HepG2 (cell line): ENCODE measurements around the gene DLG2. TPM values are rescaled to one million over a fixed set of nuclear protein-coding genes. Genes with fewer than 3 reads are reported as not detected.

ENCODE experiments used
- ATAC-seq: fragments of 200-7000 bp; cut with Tn5 transposase; 3 replicates; pipeline ENCODE4 v1.9.1; 2020; ENCODE audit warnings: mild to moderate bottlenecking, moderate library complexity
- BruUV-seq: library from RNA; stranded (reverse); fragments of 400-500 nt; replicated peaks from 2 replicates; lab custom pipeline; 2021; lab: Mats Ljungman, UMichigan
- CTCF ChIA-PET: fragments of 300-600 bp; formaldehyde crosslinking; extraction: SDS; loops from one replicate; lab custom pipeline; 2021; ENCODE audit warnings: low total read pairs, inconsistent platforms, low intra/inter-chr PET ratio; lab: Yijun Ruan, JAX
- POLR2A ChIA-PET: fragments of 350-600 bp; sonication (Branson Sonifier 250); formaldehyde crosslinking; loops from one replicate; lab custom pipeline; 2020; ENCODE audit warnings: antibody characterized with exemption, inconsistent platforms; lab: Yijun Ruan, JAX
- DNase-seq: peaks from one replicate; pipeline ENCODE4 v3.0.0-alpha.2; 2015; ENCODE audit warnings: low spot score
- FAIRE-seq: peaks from 3 replicates; lab custom pipeline; 2011; peaks lifted over from hg19 to GRCh38; lab: Jason Lieb, UNC
- H2AFZ ChIP-seq: one replicate; pipeline ENCODE4 v1.6.1; 2011; ENCODE audit warnings: low read length, inconsistent platforms
- H3K27ac ChIP-seq: fragments of 300-600 bp; 3 replicates; pipeline ENCODE4 v1.8.0; 2011; ENCODE audit warnings: mixed run types, mild to moderate bottlenecking, mixed read lengths, low read length, inconsistent platforms; ENCODE audit not compliant: insufficient read depth; ENCODE audit errors: extremely low read length
- H3K27me3 ChIP-seq, 2 experiments: fragments of 200-600 bp in 1 of 2; 2 replicates in 1 of 2; 3 replicates in 1 of 2; pipeline versions ENCODE4 v1.6.0 to v1.8.0; 2011; ENCODE audit warnings: low read length in 2 of 2, mild to moderate bottlenecking in 2 of 2, moderate library complexity in 2 of 2, inconsistent platforms in 1 of 2; ENCODE audit not compliant: insufficient read depth in 2 of 2, control insufficient read depth in 1 of 2
- H3K36me3 ChIP-seq, 2 experiments: fragments of 200-600 bp in 1 of 2; replicated peaks in 1 of 2; 2 replicates in 1 of 2; 3 replicates in 1 of 2; pipeline versions ENCODE4 v1.5.1 to v1.8.0; 2011; ENCODE audit warnings: low read length in 2 of 2, inconsistent platforms in 1 of 2; ENCODE audit not compliant: insufficient read depth in 2 of 2, control insufficient read depth in 1 of 2
- H3K4me1 ChIP-seq: 2 replicates; pipeline ENCODE4 v1.5.1; 2012; ENCODE audit warnings: low read length, inconsistent platforms; ENCODE audit not compliant: insufficient read depth
- H3K4me2 ChIP-seq: 2 replicates; pipeline ENCODE4 v1.6.0; 2011; ENCODE audit warnings: low read depth, low read length, inconsistent platforms
- H3K4me3 ChIP-seq, 3 experiments: fragments of 200-600 bp in 1 of 3; sonication (generic), shearing (Covaris generic) in 1 of 3; replicated peaks in 1 of 3; 2 replicates each; pipeline ENCODE4 v1.5.1; 2011 to 2016; ENCODE audit warnings: low read length in 3 of 3, inconsistent platforms in 2 of 3, low read depth in 2 of 3, mild to moderate bottlenecking in 2 of 3, control low read depth in 1 of 3, mixed read lengths in 1 of 3; ENCODE audit not compliant: insufficient read depth in 1 of 3
- H3K79me2 ChIP-seq: one replicate; pipeline ENCODE4 v1.6.1; 2011; ENCODE audit warnings: low read length, inconsistent platforms; ENCODE audit not compliant: insufficient read depth
- H3K9ac ChIP-seq: 2 replicates; pipeline ENCODE4 v1.6.0; 2011; ENCODE audit warnings: mild to moderate bottlenecking, low read depth, low read length, inconsistent platforms; ENCODE audit not compliant: insufficient read depth
- H3K9me3 ChIP-seq: 2 replicates; pipeline ENCODE4 v1.5.1; 2012; ENCODE audit warnings: mild to moderate bottlenecking, low read length
- H4K20me1 ChIP-seq: 2 replicates; pipeline ENCODE4 v1.6.0; 2011; ENCODE audit warnings: inconsistent platforms, mild to moderate bottlenecking, low read length, moderate library complexity; ENCODE audit not compliant: insufficient read depth
- ELF1 ChIP-seq: sonication (generic); formaldehyde crosslinking; IDR thresholded peaks from 2 replicates; pipeline ENCODE4 v1.4.0; 2020; ENCODE audit warnings: missing genetic modification reagents
- GFI1 ChIP-seq: sonication (generic); formaldehyde crosslinking; IDR thresholded peaks from 2 replicates; pipeline ENCODE4 v1.5.0; 2020; ENCODE audit warnings: missing genetic modification reagents, mild to moderate bottlenecking, borderline replicate concordance
- HNF4A ChIP-seq: sonication (generic); formaldehyde crosslinking; IDR thresholded peaks from 2 replicates; pipeline ENCODE4 v1.4.0; 2020; ENCODE audit warnings: missing genetic modification reagents
- RFXANK ChIP-seq: IDR thresholded peaks from 2 replicates; pipeline ENCODE4 v1.6.1; 2016
- RORA ChIP-seq: sonication (generic); formaldehyde crosslinking; IDR thresholded peaks from 2 replicates; pipeline ENCODE4 v1.5.0; 2020; ENCODE audit warnings: mild to moderate bottlenecking, missing genetic modification reagents, moderate library complexity
- SMARCE1 ChIP-seq: fragments of 450-650 bp; IDR thresholded peaks from 2 replicates; pipeline ENCODE4 v1.6.1; 2017; ENCODE audit warnings: borderline replicate concordance
- SOX13 ChIP-seq, 3 experiments: fragments of 450-650 bp in 1 of 3; sonication (generic) in 1 of 3; formaldehyde crosslinking in 1 of 3; IDR thresholded peaks in 2 of 3; conservative IDR thresholded peaks in 1 of 3; 2 replicates each; pipeline versions ENCODE4 v1.5.0 to v1.6.1; 2016 to 2020; ENCODE audit warnings: antibody characterized with exemption in 1 of 3, mild to moderate bottlenecking in 1 of 3, missing compliant biosample characterization in 1 of 3, missing genetic modification reagents in 1 of 3, moderate library complexity in 1 of 3
- SRY ChIP-seq: sonication (generic); formaldehyde crosslinking; IDR thresholded peaks from 2 replicates; pipeline ENCODE4 v1.8.0; 2022; ENCODE audit warnings: mild to moderate bottlenecking, missing genetic modification reagents
- ZNF207 ChIP-seq: fragments of 450-650 bp; IDR thresholded peaks from 2 replicates; pipeline ENCODE4 v1.6.1; 2016; ENCODE audit warnings: antibody characterized with exemption, borderline replicate concordance
- ZNF274 ChIP-seq: sonication (generic); formaldehyde crosslinking; IDR thresholded peaks from 2 replicates; pipeline ENCODE4 v1.5.1; 2020; ENCODE audit warnings: mild to moderate bottlenecking, missing genetic modification reagents
- ZNF570 ChIP-seq: sonication (generic); formaldehyde crosslinking; IDR thresholded peaks from 2 replicates; pipeline ENCODE4 v1.4.0; 2020; ENCODE audit warnings: mild to moderate bottlenecking, missing genetic modification reagents, borderline replicate concordance
- ZNF703 ChIP-seq: sonication (generic); formaldehyde crosslinking; IDR thresholded peaks from 2 replicates; pipeline ENCODE4 v1.5.1; 2020; ENCODE audit warnings: missing genetic modification reagents, mild to moderate bottlenecking, moderate library complexity, borderline replicate concordance
- ZNF780A ChIP-seq: sonication (generic); formaldehyde crosslinking; IDR thresholded peaks from 2 replicates; pipeline ENCODE4 v1.8.0; 2022; ENCODE audit warnings: mild to moderate bottlenecking, missing genetic modification reagents, moderate library complexity
- WGBS: methylation state at CpG from one replicate; pipeline ENCODE4 v1.1.6; 2017; ENCODE audit warnings: low lambda C conversion rate; 5-methylcytosine and 5-hydroxymethylcytosine counted together
- in situ Hi-C: cut with HindIII; loops from 2 replicates; pipeline ENCODE4 v1.10.0; 2017; ENCODE audit warnings: low pct_unique_long_range_greater_than_20kb; ENCODE audit not compliant: extremely low pct_ligation_motif_present
- intact Hi-C: fragments of 100-400 bp; cut with micrococcal nuclease; formaldehyde crosslinking; loops from one replicate; pipeline ENCODE4 v1.10.0; 2022; ENCODE audit not compliant: unreplicated experiment
- polyA plus RNA-seq, 8 experiments: library from polyadenylated mRNA; depleted of rRNA in 3 of 8; stranded (reverse) in 7 of 8; unstranded in 1 of 8; fragments of >200 nt; fragmentation: Illumina TruSeq in 4 of 8; extraction: Trizol in 4 of 8; gene quantifications; 2 replicates each; pipeline versions ENCODE4 v1.2.1 to v1.2.3, GENCODE V29; 2011 to 2016; ENCODE audit warnings: low read depth in 4 of 8, missing spikeins in 1 of 8, mixed read lengths in 1 of 8; ENCODE audit not compliant: insufficient read depth in 1 of 8
- total RNA-seq, 5 experiments: library from RNA; depleted of rRNA; stranded (reverse); fragments of >200 nt; fragmentation: Illumina TruSeq; extraction: Trizol; gene quantifications; 2 replicates each; pipeline ENCODE4 v1.2.3, GENCODE V29; 2016; ENCODE audit warnings: low read depth in 1 of 5
- TF ChIP-seq, protein P1 (sequence below): sonication (generic); formaldehyde crosslinking; IDR thresholded peaks from 2 replicates; pipeline ENCODE4 v1.5.0; 2020; ENCODE audit warnings: missing genetic modification reagents
- TF ChIP-seq, protein P2 (sequence below): sonication (generic); formaldehyde crosslinking; IDR thresholded peaks from 2 replicates; pipeline ENCODE4 v1.4.0; 2020; ENCODE audit warnings: missing genetic modification reagents, mild to moderate bottlenecking, borderline replicate concordance
- TF ChIP-seq, protein P3 (sequence below): sonication (generic); formaldehyde crosslinking; IDR thresholded peaks from 2 replicates; pipeline ENCODE4 v1.4.0; 2020; ENCODE audit warnings: missing genetic modification reagents
- TF ChIP-seq, protein P4 (sequence below): sonication (generic); formaldehyde crosslinking; IDR thresholded peaks from 2 replicates; pipeline ENCODE4 v1.5.0; 2020; ENCODE audit warnings: mild to moderate bottlenecking, missing genetic modification reagents

Gene DLG2
- total and polyA plus RNA-seq, 2 of the 13 experiments (the other 11 are each of a cell fraction or from before 2014, with no cell fraction given), result 0.46 to 1.0 TPM

DNA sequence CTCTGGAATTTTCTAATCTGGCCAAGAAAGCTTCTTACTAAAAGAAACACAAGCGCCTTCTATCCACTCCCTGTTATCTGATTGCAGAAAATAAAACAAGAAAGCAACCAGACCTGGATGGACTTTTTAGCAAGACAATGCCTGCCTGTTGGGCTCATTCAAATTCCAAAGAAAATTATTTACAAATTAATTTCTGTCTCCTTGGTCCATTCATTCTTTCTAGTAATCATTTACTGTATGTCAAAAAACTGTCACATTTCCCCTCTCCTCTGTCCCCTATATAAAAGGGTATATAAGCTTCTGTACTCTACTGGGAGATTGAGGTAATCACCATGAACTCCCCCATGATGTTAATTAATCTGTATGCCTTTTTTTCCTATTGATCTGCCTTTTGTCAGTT is 279.9 kb downstream of the DLG2 start:
- no peak for ATAC-seq

DNA sequence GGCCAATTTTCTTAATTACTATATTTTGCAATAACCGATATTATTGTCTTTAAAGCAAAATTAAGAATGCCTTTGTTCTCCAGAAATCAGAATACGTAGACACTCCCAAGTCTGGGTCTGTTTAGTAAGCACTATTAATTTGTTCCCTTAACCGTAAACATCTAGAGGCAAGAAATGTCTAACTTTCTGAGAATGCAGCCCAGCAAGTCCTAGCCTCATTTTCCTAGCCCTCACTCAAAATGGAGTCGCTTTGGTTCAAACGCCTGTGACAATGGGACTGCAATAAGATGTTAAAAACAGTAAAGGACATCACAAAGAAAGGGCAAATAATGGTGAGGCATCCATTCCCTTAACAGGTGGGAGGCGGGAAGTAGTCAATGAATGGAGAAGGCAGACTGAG is 280.7 kb downstream of the DLG2 start:
- POLR2A ChIA-PET, result no interaction called here
- no peaks in the 10 kb centered on the region for H3K4me1 ChIP-seq
- FAIRE-seq, result no peak
- no peaks in the 10 kb centered on the region for H3K36me3 ChIP-seq
- no peak overlapping the region for H3K4me2 ChIP-seq
- 47% methylated on average over 6 of the region's 6 CpGs for WGBS
- no peaks in the 10 kb centered on the region for H3K9me3 ChIP-seq
- intact Hi-C loops, result no loop called here
- H3K79me2 ChIP-seq, result no peaks in the 10 kb centered on the region
- no peak overlapping the region for H3K4me3 ChIP-seq
- no peaks in the 10 kb centered on the region for H4K20me1 ChIP-seq
- no peak overlapping the region for H2AFZ ChIP-seq
- no peak for ATAC-seq
- no peak for DNase-seq
- TF ChIP-seq HNF4A, result no peak
- TF ChIP-seq ELF1, result no peak
- no peak for TF ChIP-seq ZNF703 (CRISPR knock-in tag)
- TF ChIP-seq RFXANK, result no peak
- TF ChIP-seq, protein P1, sequence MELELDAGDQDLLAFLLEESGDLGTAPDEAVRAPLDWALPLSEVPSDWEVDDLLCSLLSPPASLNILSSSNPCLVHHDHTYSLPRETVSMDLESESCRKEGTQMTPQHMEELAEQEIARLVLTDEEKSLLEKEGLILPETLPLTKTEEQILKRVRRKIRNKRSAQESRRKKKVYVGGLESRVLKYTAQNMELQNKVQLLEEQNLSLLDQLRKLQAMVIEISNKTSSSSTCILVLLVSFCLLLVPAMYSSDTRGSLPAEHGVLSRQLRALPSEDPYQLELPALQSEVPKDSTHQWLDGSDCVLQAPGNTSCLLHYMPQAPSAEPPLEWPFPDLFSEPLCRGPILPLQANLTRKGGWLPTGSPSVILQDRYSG (CRISPR knock-in tag), result no peak
- TF ChIP-seq ZNF570 (CRISPR knock-in tag), result no peak
- TF ChIP-seq, protein P2, sequence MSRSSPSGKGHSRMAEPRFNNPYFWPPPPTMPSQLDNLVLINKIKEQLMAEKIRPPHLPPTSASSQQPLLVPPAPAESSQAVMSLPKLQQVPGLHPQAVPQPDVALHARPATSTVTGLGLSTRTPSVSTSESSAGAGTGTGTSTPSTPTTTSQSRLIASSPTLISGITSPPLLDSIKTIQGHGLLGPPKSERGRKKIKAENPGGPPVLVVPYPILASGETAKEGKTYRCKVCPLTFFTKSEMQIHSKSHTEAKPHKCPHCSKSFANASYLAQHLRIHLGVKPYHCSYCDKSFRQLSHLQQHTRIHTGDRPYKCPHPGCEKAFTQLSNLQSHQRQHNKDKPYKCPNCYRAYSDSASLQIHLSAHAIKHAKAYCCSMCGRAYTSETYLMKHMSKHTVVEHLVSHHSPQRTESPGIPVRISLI (CRISPR knock-in tag), result no peak
- no peak for TF ChIP-seq ZNF207
- TF ChIP-seq ZNF274 (CRISPR knock-in tag), result no peak
- TF ChIP-seq ZNF780A (CRISPR knock-in tag), result no peak
- TF ChIP-seq, protein P3, sequence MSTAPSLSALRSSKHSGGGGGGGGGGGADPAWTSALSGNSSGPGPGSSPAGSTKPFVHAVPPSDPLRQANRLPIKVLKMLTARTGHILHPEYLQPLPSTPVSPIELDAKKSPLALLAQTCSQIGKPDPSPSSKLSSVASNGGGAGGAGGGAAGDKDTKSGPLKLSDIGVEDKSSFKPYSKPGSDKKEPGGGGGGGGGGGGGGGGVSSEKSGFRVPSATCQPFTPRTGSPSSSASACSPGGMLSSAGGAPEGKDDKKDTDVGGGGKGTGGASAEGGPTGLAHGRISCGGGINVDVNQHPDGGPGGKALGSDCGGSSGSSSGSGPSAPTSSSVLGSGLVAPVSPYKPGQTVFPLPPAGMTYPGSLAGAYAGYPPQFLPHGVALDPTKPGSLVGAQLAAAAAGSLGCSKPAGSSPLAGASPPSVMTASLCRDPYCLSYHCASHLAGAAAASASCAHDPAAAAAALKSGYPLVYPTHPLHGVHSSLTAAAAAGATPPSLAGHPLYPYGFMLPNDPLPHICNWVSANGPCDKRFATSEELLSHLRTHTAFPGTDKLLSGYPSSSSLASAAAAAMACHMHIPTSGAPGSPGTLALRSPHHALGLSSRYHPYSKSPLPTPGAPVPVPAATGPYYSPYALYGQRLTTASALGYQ (CRISPR knock-in tag), result no peak
- TF ChIP-seq SMARCE1, result no peak
- CTCF ChIA-PET, result no interaction called here
- H3K27ac ChIP-seq, result no peak overlapping the region
- H3K9ac ChIP-seq, result no peak overlapping the region
- no peaks in the 10 kb centered on the region for H3K27me3 ChIP-seq
- BruUV-seq, result no TSS peak
- in situ Hi-C loops, result no loop called here

More for the DNA sequence above, 279.9 kb downstream of the DLG2 start:
- H3K79me2 ChIP-seq, result no peaks in the 10 kb centered on the region
- H3K36me3 ChIP-seq, result no peaks in the 10 kb centered on the region
- DNase-seq (no peak), FAIRE-seq (no peak)
- H3K27ac ChIP-seq, result no peak overlapping the region
- no peaks in the 10 kb centered on the region; a peak in 1 of 5 replicates for H3K27me3 ChIP-seq
- intact Hi-C loops, result no loop called here
- no peak overlapping the region for H3K4me2 ChIP-seq
- no peak overlapping the region for H3K9ac ChIP-seq
- H3K4me1 ChIP-seq, result no peaks in the 10 kb centered on the region
- TF ChIP-seq SOX13 (IDR thresholded peaks at IDR 0.05), result no peak
- no peak for TF ChIP-seq SOX13 (CRISPR knock-in tag; conservative IDR thresholded peaks at IDR 0.05 in 1 of 2, IDR thresholded peaks at IDR 0.05 in 1 of 2)
- TF ChIP-seq RORA (CRISPR knock-in tag), result no peak
- no peak for TF ChIP-seq SRY
- TF ChIP-seq GFI1 (CRISPR knock-in tag), result no peak
- TF ChIP-seq, protein P4, sequence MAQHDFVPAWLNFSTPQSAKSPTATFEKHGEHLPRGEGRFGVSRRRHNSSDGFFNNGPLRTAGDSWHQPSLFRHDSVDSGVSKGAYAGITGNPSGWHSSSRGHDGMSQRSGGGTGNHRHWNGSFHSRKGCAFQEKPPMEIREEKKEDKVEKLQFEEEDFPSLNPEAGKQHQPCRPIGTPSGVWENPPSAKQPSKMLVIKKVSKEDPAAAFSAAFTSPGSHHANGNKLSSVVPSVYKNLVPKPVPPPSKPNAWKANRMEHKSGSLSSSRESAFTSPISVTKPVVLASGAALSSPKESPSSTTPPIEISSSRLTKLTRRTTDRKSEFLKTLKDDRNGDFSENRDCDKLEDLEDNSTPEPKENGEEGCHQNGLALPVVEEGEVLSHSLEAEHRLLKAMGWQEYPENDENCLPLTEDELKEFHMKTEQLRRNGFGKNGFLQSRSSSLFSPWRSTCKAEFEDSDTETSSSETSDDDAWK (CRISPR knock-in tag), result no peak
- in situ Hi-C loops, result no loop called here
- ChIA-PET CTCF (no interaction called here), POLR2A (no interaction called here)
- 18% methylated on average over 1 of the region's 1 CpG for WGBS
- no peak overlapping the region for H2AFZ ChIP-seq
- BruUV-seq, result no TSS peak
- no peaks in the 10 kb centered on the region for H4K20me1 ChIP-seq
- no peaks in the 10 kb centered on the region for H3K9me3 ChIP-seq
- no peak overlapping the region for H3K4me3 ChIP-seq
